GM12873 (cell line): Measurements from ENCODE around the gene VWC2L.

Source experiments
- TF ChIP-seq, protein P1 (sequence below): IDR thresholded peaks from 2 replicates; pipeline ENCODE4 v1.5.1; 2012; ENCODE audit warnings: low read depth, mild to moderate bottlenecking, moderate library complexity, low read length, control low read depth; ENCODE audit not compliant: insufficient read depth; ENCODE audit errors: missing control alignments

The VWC2L gene

DNA sequence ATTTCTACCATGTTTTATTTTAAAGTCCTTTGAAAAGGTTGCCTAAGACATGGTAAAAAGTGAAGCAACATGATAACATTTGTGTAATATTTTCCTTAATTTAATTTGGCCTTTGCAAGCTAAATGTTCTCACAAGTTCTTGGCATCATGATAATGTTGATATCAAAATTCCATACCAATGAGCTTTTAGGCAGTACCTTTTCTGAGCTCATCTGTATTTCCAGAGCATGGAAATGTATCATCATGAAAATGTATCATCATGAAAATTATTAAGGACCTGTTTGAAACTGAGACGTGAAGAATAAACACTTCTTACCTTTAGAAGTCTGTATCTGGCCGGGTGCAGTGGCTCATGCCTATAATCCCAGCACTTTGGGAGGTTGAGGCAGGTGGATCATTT is 73.8 kb downstream of the VWC2L start:
- TF ChIP-seq, protein P1, sequence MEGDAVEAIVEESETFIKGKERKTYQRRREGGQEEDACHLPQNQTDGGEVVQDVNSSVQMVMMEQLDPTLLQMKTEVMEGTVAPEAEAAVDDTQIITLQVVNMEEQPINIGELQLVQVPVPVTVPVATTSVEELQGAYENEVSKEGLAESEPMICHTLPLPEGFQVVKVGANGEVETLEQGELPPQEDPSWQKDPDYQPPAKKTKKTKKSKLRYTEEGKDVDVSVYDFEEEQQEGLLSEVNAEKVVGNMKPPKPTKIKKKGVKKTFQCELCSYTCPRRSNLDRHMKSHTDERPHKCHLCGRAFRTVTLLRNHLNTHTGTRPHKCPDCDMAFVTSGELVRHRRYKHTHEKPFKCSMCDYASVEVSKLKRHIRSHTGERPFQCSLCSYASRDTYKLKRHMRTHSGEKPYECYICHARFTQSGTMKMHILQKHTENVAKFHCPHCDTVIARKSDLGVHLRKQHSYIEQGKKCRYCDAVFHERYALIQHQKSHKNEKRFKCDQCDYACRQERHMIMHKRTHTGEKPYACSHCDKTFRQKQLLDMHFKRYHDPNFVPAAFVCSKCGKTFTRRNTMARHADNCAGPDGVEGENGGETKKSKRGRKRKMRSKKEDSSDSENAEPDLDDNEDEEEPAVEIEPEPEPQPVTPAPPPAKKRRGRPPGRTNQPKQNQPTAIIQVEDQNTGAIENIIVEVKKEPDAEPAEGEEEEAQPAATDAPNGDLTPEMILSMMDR = no peak

DNA sequence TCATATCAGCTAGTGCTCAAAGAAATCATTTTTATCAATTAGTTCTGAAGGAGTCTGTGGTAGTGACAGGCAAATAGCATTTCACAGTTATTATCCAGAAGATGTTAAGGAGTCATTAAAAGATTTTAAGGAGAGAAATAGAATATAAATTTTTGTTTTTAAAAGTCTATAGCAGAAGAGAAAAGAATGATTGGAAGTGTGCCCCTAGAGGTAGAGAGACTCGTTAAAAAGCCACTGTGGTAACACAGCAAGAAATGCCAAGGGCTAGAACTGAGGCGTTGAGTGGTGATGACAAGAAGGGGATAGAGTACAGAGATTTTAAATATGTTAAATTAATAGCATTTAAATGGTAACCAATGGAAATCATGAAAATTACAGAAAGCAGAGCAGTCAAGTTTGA is 78.3 kb downstream of the VWC2L start:
- TF ChIP-seq, protein P1 = peak; percentile 1

DNA sequence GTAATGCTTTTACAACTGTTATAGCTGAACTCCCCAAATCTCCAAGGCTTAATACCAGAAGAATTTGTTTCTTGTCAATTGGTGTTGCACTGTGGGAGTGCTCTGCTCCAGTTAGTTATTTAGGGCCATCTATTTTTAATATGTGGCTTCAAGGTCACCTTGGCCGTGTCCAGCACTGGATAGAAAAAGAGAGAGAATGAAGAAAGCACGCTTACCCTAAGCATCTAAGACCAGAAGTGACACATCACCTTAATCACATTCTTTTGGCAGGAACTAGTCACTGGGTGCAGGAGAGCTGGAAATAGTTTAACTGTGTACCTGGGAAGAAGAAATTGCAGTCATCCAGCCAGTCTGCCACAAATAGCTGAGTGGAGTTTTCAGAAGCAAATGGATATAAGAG is 78.8 kb downstream of the VWC2L start:
- TF ChIP-seq, protein P1 = no peak

DNA sequence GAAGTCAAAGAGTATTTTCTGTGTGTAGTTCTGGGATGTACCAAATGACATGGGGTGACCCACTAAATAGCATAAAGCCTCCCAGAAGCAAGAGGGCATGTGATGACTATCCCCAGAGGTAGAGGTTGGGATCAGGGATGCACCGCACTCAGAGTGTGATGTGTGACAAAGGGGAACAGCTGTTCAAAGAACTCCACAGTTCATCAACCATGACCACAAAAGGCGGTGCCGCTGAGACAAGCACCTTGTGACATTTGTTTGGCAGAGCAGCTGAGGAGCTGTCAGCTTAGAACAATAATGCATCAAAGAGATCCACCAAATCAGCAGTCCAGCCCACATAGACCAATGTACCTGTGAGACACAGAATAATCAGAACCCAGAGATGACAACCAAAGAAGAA is 81.3 kb downstream of the VWC2L start:
- TF ChIP-seq, protein P1 = no peak

DNA sequence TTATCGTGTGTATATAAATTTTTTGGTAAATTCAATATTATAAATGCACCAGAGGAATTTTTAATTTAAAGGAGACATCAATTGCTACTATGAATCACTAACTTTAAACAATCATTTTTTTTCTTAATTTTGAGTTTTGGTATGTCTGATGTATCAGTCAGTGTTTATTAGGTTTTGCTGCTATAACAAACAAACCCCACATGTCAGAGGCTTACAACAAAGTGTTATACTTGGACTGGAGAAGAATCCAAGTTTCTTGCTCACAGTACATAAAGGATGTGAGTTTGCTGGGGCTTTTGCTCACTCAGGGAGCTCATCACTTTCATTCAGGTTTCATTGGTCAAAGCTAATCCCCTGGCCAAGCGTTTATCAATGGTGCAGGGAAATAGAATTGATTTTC is 81.8 kb downstream of the VWC2L start:
- TF ChIP-seq, protein P1 = no peak

DNA sequence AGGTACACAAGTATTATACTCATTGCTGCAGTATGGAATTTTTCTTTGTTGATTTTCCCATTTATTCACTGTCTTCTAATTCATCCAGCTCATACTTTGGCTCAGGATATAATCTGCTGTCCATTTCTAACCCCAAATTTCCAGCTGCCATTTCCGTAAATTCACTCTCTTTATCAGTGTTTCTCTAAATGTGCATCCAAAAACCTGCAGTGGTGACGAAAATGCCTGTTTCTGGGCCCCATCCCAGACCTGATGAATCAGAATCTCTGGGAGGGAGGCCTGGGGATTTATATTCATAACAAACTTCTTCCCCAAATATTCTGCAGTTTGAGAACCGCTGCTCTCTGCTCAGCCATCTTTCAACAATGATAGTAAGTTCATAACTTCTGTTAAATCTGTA is 86.6 kb downstream of the VWC2L start:
- TF ChIP-seq, protein P1 = no peak

DNA sequence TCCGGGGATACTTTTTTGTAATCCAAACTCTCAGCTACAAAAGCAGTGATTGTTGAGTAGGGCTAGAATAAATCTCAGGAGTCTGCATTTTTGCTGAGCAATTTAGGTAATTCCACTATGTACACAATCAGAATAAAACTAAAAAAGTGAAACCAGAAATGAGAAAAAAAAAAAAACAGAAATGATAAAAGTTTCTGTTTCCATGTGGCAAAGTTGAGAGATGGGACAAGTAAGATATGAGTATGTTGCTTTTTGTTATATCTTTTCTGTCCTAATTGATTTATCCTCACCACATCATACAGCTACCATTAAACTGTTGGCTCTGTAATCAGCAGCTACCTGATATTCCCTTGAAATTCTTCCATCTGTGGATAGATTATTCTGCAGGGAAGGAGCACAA is 92.7 kb downstream of the VWC2L start:
- TF ChIP-seq, protein P1 = no peak

DNA sequence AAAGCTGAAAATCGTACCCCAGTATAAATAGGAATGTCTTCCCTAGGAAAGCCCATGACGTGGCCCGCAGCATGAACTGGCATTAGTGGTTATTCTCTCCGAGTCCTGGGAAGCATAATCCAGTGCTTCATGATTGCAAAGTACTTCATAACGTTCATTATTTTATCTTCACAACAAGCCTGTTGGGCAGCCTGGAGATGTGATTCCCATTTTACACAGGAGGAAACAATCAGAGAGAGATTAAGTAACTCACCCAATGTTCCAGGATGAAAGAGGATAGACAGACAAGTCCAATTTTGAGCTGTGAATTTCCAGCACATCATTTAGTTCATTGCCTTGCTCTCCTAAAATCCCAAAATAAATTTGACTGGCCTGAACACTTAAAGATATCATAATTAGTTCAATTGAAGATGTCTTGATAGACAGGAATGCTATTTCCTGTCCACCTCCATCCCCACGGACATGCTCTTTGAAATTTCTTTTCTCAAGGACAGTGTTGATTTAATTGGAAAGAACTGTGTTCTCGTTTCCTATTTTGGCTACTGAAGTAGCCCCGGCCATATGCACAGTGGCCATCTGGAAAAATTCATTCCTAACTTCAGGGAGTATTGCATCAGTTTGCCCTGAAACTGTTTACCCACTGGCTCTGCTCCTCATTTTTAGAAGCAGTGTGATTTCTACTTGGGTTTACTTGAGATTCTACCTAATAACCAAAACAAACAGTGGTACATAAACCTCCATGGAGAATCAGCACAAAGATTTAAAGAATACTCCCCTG is 93.9 kb downstream of the VWC2L start:
- TF ChIP-seq, protein P1 = no peak
